A673 (cell line): Measurements from ENCODE around the gene C19orf85. TPM values are rescaled to one million over a fixed set of nuclear protein-coding genes. Genes with fewer than 3 reads are reported as not detected.

Experiments
- BruUV-seq: library from RNA; stranded (reverse); fragments of 400-500 nt; replicated peaks from 2 replicates; lab custom pipeline; 2021; lab: Mats Ljungman, UMichigan
- CTCF ChIA-PET: fragments of 300-600 bp; sonication (Branson Sonifier 250); formaldehyde crosslinking; loops from one replicate; lab custom pipeline; 2022; ENCODE audit warnings: antibody characterized with exemption; lab: Charles Lee
- POLR2A ChIA-PET: fragments of 300-600 bp; sonication (Branson Sonifier 250); formaldehyde crosslinking; loops from one replicate; lab custom pipeline; 2022; ENCODE audit warnings: antibody characterized with exemption; ENCODE audit not compliant: low non-redundant PET; lab: Charles Lee
- DNase-seq: peaks from one replicate; pipeline ENCODE4 v3.0.0-alpha.2; 2015; ENCODE audit warnings: low spot score
- H3K27ac ChIP-seq: fragments of 200-600 bp; sonication (generic); 2 replicates; pipeline ENCODE4 v1.5.1; 2016; ENCODE audit warnings: mixed run types, low read depth, mild to moderate bottlenecking, mixed read lengths, antibody characterized with exemption, low read length; ENCODE audit not compliant: poor library complexity, severe bottlenecking
- H3K27me3 ChIP-seq: fragments of 200-600 bp; sonication (generic); replicated peaks from 2 replicates; pipeline ENCODE4 v1.6.1; 2017; ENCODE audit warnings: mixed run types, low read depth, mild to moderate bottlenecking, mixed read lengths, antibody characterized with exemption, low read length; ENCODE audit not compliant: insufficient read depth, poor library complexity
- H3K36me3 ChIP-seq: fragments of 200-600 bp; sonication (generic); 2 replicates; pipeline ENCODE4 v1.6.1; 2016; ENCODE audit warnings: mixed run types, mild to moderate bottlenecking, mixed read lengths, antibody characterized with exemption, low read length; ENCODE audit not compliant: insufficient read depth, poor library complexity, severe bottlenecking
- H3K4me1 ChIP-seq: fragments of 200-600 bp; sonication (generic); 2 replicates; pipeline ENCODE4 v1.6.1; 2017; ENCODE audit warnings: mixed run types, mild to moderate bottlenecking, mixed read lengths, antibody characterized with exemption, low read length; ENCODE audit not compliant: insufficient read depth, poor library complexity, severe bottlenecking
- H3K4me3 ChIP-seq: fragments of 200-600 bp; sonication (generic); 2 replicates; pipeline ENCODE4 v1.5.1; 2016; ENCODE audit warnings: low read depth, mixed run types, mild to moderate bottlenecking, mixed read lengths, low read length; ENCODE audit not compliant: poor library complexity, severe bottlenecking
- H3K9me3 ChIP-seq: fragments of 200-600 bp; sonication (generic); 2 replicates; pipeline ENCODE4 v1.6.1; 2016; ENCODE audit warnings: mixed run types, low read depth, mild to moderate bottlenecking, mixed read lengths, antibody characterized with exemption, low read length; ENCODE audit not compliant: poor library complexity, severe bottlenecking
- CTCF ChIP-seq: fragments of 300-800, 200-600 bp; sonication (generic); conservative IDR thresholded peaks from 2 replicates; pipeline ENCODE4 v1.5.1; 2017; ENCODE audit warnings: low read depth, mild to moderate bottlenecking, antibody characterized with exemption, low read length, moderate library complexity, mixed read lengths
- EZH2 ChIP-seq: fragments of 200-600 bp; sonication (generic); IDR thresholded peaks from 2 replicates; pipeline ENCODE4 v1.6.1; 2017; ENCODE audit warnings: borderline replicate concordance, low read depth, mild to moderate bottlenecking, mixed read lengths, antibody characterized with exemption, low read length; ENCODE audit not compliant: poor library complexity, severe bottlenecking
- intact Hi-C: fragments of 100-400 bp; cut with micrococcal nuclease; formaldehyde crosslinking; loops from one replicate; pipeline ENCODE4 v1.10.0; 2022; ENCODE audit not compliant: unreplicated experiment
- total RNA-seq: library from RNA; stranded (reverse); gene quantifications from 2 replicates; pipeline ENCODE4 v1.2.3, GENCODE V29; 2021

The C19orf85 gene
- total RNA-seq, 1 experiment from 2014 or later = not detected

- no peaks in the 10 kb centered on the region for H3K27me3 ChIP-seq
- no TSS peak for BruUV-seq
- POLR2A ChIA-PET = no interaction called here
- no peak overlapping the region for H3K27ac ChIP-seq
- TF ChIP-seq CTCF (no peak), EZH2 (no peak)
- intact Hi-C loops = no loop called here
- no peaks in the 10 kb centered on the region for H3K9me3 ChIP-seq
- peaks cover 32% of the 10 kb centered on the region for H3K4me1 ChIP-seq
- no peak for DNase-seq
- no peaks in the 10 kb centered on the region for H3K36me3 ChIP-seq
- no peak overlapping the region for H3K4me3 ChIP-seq
- CTCF ChIA-PET = no interaction called here
Observed at GRCh38 chr19:55489711-55490477, 25.3 kb upstream of the C19orf85 start.

GRCh38 chr19:55488986-55489710 lies 24.6 kb upstream of the C19orf85 start:
- H3K36me3 ChIP-seq = no peaks in the 10 kb centered on the region
- TF ChIP-seq EZH2 (no peak), CTCF (no peak)
- no peaks in the 10 kb centered on the region for H3K27me3 ChIP-seq
- POLR2A ChIA-PET = no interaction called here
- H3K27ac ChIP-seq = no peak overlapping the region
- CTCF ChIA-PET = no interaction called here
- peaks cover 35% of the 10 kb centered on the region for H3K4me1 ChIP-seq
- H3K4me3 ChIP-seq = no peak overlapping the region
- H3K9me3 ChIP-seq = no peaks in the 10 kb centered on the region
- intact Hi-C loops = no loop called here
- no peak for DNase-seq
- no TSS peak for BruUV-seq

- no peaks in the 10 kb centered on the region for H3K36me3 ChIP-seq
- no peaks in the 10 kb centered on the region for H3K9me3 ChIP-seq
- BruUV-seq = no TSS peak
- peak within 1 kb of the TSS; percentile 62 for H3K27ac ChIP-seq
- no peaks in the 10 kb centered on the region for H3K27me3 ChIP-seq
- ChIA-PET CTCF (no interaction called here), POLR2A (no interaction called here)
- peaks cover 32% of the 10 kb centered on the region for H3K4me1 ChIP-seq
- TF ChIP-seq CTCF (no peak), EZH2 (no peak)
- no peak within 1 kb of the TSS for H3K4me3 ChIP-seq
- DNase-seq = no peak
- intact Hi-C loops = no loop called here
Observed at GRCh38 chr19:55487924-55488687, 23.6 kb upstream of the C19orf85 start, which contains the start of gene SSC5D. Gene SSC5D, plus strand, starts transcription at chr19:55488436. Its CDS starts 154 bp downstream, at chr19:55488590.
